GM12891 (cell line): ENCODE results near the gene TIAL1.

Experiments used
- POLR2A ChIP-seq: IDR thresholded peaks from 2 replicates; pipeline ENCODE4 v1.6.1; 2011; ENCODE audit warnings: low read depth, low read length, control low read depth
- POLR2AphosphoS5 ChIP-seq: IDR thresholded peaks from 2 replicates; pipeline ENCODE4 v1.6.1; 2011; ENCODE audit warnings: low read depth, low read length, control low read depth
- POU2F2 ChIP-seq: IDR thresholded peaks from 2 replicates; pipeline ENCODE4 v1.6.1; 2011; ENCODE audit warnings: low read depth, mild to moderate bottlenecking, control low read depth, low read length, moderate library complexity
- TAF1 ChIP-seq: IDR thresholded peaks from 2 replicates; pipeline ENCODE4 v1.6.1; 2011; ENCODE audit warnings: low read depth, low read length, control low read depth

GRCh38 chr10:119575991-119576390 lies 20.8 kb downstream of the TIAL1 start:
- TF ChIP-seq POLR2AphosphoS5 (no peak), POLR2A (no peak), POU2F2 (no peak), TAF1 (no peak)
